ENCODE data around the gene SLC17A7. TPM values are rescaled to one million over a fixed set of nuclear protein-coding genes. Genes with fewer than 3 reads are reported as not detected.
A peak's percentile ranks its signal among the peaks of the same experiment; 100 is the strongest.

The SLC17A7 gene
- total and polyA plus RNA-seq, 9 of the 15 experiments (the other 6 are each of a cell fraction or from before 2014, with no cell fraction given), result 1.1 to 15.7 (median 2.4) TPM

GRCh38 chr19:49487277-49488045 lies 46.1 kb upstream of the SLC17A7 start, which contains the start of gene RPL13A (continued):
- TF ChIP-seq, protein P1, sequence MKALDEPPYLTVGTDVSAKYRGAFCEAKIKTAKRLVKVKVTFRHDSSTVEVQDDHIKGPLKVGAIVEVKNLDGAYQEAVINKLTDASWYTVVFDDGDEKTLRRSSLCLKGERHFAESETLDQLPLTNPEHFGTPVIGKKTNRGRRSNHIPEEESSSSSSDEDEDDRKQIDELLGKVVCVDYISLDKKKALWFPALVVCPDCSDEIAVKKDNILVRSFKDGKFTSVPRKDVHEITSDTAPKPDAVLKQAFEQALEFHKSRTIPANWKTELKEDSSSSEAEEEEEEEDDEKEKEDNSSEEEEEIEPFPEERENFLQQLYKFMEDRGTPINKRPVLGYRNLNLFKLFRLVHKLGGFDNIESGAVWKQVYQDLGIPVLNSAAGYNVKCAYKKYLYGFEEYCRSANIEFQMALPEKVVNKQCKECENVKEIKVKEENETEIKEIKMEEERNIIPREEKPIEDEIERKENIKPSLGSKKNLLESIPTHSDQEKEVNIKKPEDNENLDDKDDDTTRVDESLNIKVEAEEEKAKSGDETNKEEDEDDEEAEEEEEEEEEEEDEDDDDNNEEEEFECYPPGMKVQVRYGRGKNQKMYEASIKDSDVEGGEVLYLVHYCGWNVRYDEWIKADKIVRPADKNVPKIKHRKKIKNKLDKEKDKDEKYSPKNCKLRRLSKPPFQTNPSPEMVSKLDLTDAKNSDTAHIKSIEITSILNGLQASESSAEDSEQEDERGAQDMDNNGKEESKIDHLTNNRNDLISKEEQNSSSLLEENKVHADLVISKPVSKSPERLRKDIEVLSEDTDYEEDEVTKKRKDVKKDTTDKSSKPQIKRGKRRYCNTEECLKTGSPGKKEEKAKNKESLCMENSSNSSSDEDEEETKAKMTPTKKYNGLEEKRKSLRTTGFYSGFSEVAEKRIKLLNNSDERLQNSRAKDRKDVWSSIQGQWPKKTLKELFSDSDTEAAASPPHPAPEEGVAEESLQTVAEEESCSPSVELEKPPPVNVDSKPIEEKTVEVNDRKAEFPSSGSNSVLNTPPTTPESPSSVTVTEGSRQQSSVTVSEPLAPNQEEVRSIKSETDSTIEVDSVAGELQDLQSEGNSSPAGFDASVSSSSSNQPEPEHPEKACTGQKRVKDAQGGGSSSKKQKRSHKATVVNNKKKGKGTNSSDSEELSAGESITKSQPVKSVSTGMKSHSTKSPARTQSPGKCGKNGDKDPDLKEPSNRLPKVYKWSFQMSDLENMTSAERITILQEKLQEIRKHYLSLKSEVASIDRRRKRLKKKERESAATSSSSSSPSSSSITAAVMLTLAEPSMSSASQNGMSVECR (CRISPR knock-in tag; IDR thresholded peaks at IDR 0.05), result no peak
- peak; percentile 99 for TF ChIP-seq CEBPB (tag; IDR thresholded peaks at IDR 0.05)
- no peak for TF ChIP-seq KLF10 (CRISPR knock-in tag; IDR thresholded peaks at IDR 0.05)
- TF ChIP-seq POLR2B (IDR thresholded peaks at IDR 0.05; ENCODE audit: low read depth, partially characterized antibody), result peak; percentile 99
- no peak for TF ChIP-seq ZNF780A (CRISPR knock-in tag; IDR thresholded peaks at IDR 0.05)
- no peak for TF ChIP-seq ZNF280B (CRISPR knock-in tag; IDR thresholded peaks at IDR 0.05)
- TF ChIP-seq, protein P2, sequence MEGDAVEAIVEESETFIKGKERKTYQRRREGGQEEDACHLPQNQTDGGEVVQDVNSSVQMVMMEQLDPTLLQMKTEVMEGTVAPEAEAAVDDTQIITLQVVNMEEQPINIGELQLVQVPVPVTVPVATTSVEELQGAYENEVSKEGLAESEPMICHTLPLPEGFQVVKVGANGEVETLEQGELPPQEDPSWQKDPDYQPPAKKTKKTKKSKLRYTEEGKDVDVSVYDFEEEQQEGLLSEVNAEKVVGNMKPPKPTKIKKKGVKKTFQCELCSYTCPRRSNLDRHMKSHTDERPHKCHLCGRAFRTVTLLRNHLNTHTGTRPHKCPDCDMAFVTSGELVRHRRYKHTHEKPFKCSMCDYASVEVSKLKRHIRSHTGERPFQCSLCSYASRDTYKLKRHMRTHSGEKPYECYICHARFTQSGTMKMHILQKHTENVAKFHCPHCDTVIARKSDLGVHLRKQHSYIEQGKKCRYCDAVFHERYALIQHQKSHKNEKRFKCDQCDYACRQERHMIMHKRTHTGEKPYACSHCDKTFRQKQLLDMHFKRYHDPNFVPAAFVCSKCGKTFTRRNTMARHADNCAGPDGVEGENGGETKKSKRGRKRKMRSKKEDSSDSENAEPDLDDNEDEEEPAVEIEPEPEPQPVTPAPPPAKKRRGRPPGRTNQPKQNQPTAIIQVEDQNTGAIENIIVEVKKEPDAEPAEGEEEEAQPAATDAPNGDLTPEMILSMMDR (IDR thresholded peaks at IDR 0.05 in 2 of 3, conservative IDR thresholded peaks at IDR 0.05 in 1 of 3; ENCODE audit: insufficient read depth in 2 of 3, low read depth in 1 of 3, low read length in 3 of 3), result no peak
- no peak for TF ChIP-seq GATAD2B (IDR thresholded peaks at IDR 0.05; ENCODE audit: borderline replicate concordance)
- no peak for TF ChIP-seq E2F8 (IDR thresholded peaks at IDR 0.05; ENCODE audit: low read depth, partially characterized antibody)
- TF ChIP-seq ZNF561 (CRISPR knock-in tag; conservative IDR thresholded peaks at IDR 0.05), result no peak
- TF ChIP-seq ZNF76 (CRISPR knock-in tag; IDR thresholded peaks at IDR 0.05; ENCODE audit: borderline replicate concordance), result no peak
- TF ChIP-seq RBM22 (IDR thresholded peaks at IDR 0.05; ENCODE audit: low read depth, low read length, poor library complexity, severe bottlenecking), result peak; percentile 91
- TF ChIP-seq ATF4 (CRISPR knock-in tag; IDR thresholded peaks at IDR 0.05), result peak; percentile 74
- no peak for TF ChIP-seq ZNF408 (CRISPR knock-in tag; IDR thresholded peaks at IDR 0.05; ENCODE audit: low read depth)
- no peak for TF ChIP-seq ZNF311 (CRISPR knock-in tag; IDR thresholded peaks at IDR 0.05)
